Panc1 (cell line): Measurements from ENCODE around the gene PPM1L. TPM values are rescaled to one million over a fixed set of nuclear protein-coding genes. Genes with fewer than 3 reads are reported as not detected.

Source experiments
- ATAC-seq: fragments of 200-7000 bp; cut with Tn5 transposase; 2 replicates; pipeline ENCODE4 v1.9.1; 2020; ENCODE audit warnings: mild to moderate bottlenecking, moderate library complexity
- BruUV-seq: library from RNA; stranded (reverse); fragments of 400-500 nt; replicated peaks from 2 replicates; lab custom pipeline; 2021; lab: Mats Ljungman, UMichigan
- CTCF ChIA-PET: fragments of 300-600 bp; sonication (Branson Sonifier 250); formaldehyde crosslinking; loops from one replicate; lab custom pipeline; 2022; ENCODE audit warnings: antibody characterized with exemption; lab: Charles Lee
- POLR2A ChIA-PET: fragments of 300-600 bp; sonication (Branson Sonifier 250); formaldehyde crosslinking; loops from one replicate; lab custom pipeline; 2022; ENCODE audit warnings: antibody characterized with exemption; lab: Charles Lee
- DNase-seq: peaks from one replicate; pipeline ENCODE4 v3.0.0-alpha.2; 2010; ENCODE audit warnings: low read depth, low spot score
- H3K27ac ChIP-seq: 2 replicates; pipeline ENCODE4 v1.5.1; 2011; ENCODE audit warnings: mild to moderate bottlenecking, low read length, inconsistent platforms
- H3K27me3 ChIP-seq: fragments of 200-500 bp; sonication (Bioruptor generic); 2 replicates; pipeline ENCODE4 v1.6.0; 2014; ENCODE audit warnings: low read length, inconsistent platforms; ENCODE audit not compliant: control insufficient read depth, insufficient read depth
- H3K36me3 ChIP-seq: fragments of 200-500 bp; sonication (Bioruptor generic); 2 replicates; pipeline ENCODE4 v1.5.1; 2014; ENCODE audit warnings: inconsistent platforms, mild to moderate bottlenecking, low read length, moderate library complexity; ENCODE audit not compliant: control insufficient read depth, insufficient read depth
- H3K4me1 ChIP-seq: 2 replicates; pipeline ENCODE4 v1.5.1; 2011; ENCODE audit warnings: inconsistent platforms, mild to moderate bottlenecking, low read length, moderate library complexity; ENCODE audit not compliant: control insufficient read depth, insufficient read depth
- H3K4me3 ChIP-seq, 2 experiments: 2 replicates each; pipeline ENCODE4 v1.5.1; 2011 to 2012; ENCODE audit warnings: low read depth in 2 of 2, low read length in 2 of 2, mild to moderate bottlenecking in 2 of 2, inconsistent platforms in 1 of 2, moderate library complexity in 1 of 2
- H3K9me3 ChIP-seq: fragments of 200-500 bp; sonication (Bioruptor generic); 2 replicates; pipeline ENCODE4 v1.5.1; 2014; ENCODE audit warnings: low read depth, mild to moderate bottlenecking, inconsistent platforms, low read length, moderate library complexity; ENCODE audit not compliant: control insufficient read depth, insufficient read depth
- POLR2AphosphoS5 ChIP-seq: IDR thresholded peaks from 2 replicates; pipeline ENCODE4 v1.6.1; 2012; ENCODE audit warnings: mild to moderate bottlenecking, low read depth, low read length, moderate library complexity
- SIN3A ChIP-seq: IDR thresholded peaks from 2 replicates; pipeline ENCODE4 v1.6.1; 2012; ENCODE audit warnings: low read depth, mild to moderate bottlenecking, low read length, moderate library complexity, borderline replicate concordance; ENCODE audit not compliant: insufficient read depth
- TCF7L2 ChIP-seq: IDR thresholded peaks from 2 replicates; pipeline ENCODE4 v1.6.1; 2011; ENCODE audit warnings: mild to moderate bottlenecking, low read depth, low read length, inconsistent platforms
- in situ Hi-C: cut with HindIII; loops from 2 replicates; pipeline ENCODE4 v1.10.0; 2016; ENCODE audit warnings: low sequenced_read_pairs, low pct_unique_long_range_greater_than_20kb
- intact Hi-C: fragments of 100-400 bp; cut with micrococcal nuclease; formaldehyde crosslinking; loops from one replicate; pipeline ENCODE4 v1.10.0; 2022; ENCODE audit not compliant: unreplicated experiment
- total RNA-seq: library from RNA; stranded (reverse); gene quantifications from one replicate; pipeline ENCODE4 v1.2.1, GENCODE V29; 2021; ENCODE audit not compliant: unreplicated experiment
- TF ChIP-seq, protein P1 (sequence below): fragments of 450-650 bp; IDR thresholded peaks from 2 replicates; pipeline ENCODE4 v1.5.1; 2017; ENCODE audit warnings: mild to moderate bottlenecking
- TF ChIP-seq, protein P2 (sequence below), 2 experiments: IDR thresholded peaks; 2 replicates each; pipeline ENCODE4 v1.6.1; 2011 to 2012; ENCODE audit warnings: low read depth in 2 of 2, control low read depth in 1 of 2, low read length in 1 of 2, mild to moderate bottlenecking in 1 of 2, moderate library complexity in 1 of 2; ENCODE audit not compliant: insufficient read depth in 1 of 2

The PPM1L gene
- total RNA-seq, 1 experiment from 2014 or later: 23.8 TPM

DNA sequence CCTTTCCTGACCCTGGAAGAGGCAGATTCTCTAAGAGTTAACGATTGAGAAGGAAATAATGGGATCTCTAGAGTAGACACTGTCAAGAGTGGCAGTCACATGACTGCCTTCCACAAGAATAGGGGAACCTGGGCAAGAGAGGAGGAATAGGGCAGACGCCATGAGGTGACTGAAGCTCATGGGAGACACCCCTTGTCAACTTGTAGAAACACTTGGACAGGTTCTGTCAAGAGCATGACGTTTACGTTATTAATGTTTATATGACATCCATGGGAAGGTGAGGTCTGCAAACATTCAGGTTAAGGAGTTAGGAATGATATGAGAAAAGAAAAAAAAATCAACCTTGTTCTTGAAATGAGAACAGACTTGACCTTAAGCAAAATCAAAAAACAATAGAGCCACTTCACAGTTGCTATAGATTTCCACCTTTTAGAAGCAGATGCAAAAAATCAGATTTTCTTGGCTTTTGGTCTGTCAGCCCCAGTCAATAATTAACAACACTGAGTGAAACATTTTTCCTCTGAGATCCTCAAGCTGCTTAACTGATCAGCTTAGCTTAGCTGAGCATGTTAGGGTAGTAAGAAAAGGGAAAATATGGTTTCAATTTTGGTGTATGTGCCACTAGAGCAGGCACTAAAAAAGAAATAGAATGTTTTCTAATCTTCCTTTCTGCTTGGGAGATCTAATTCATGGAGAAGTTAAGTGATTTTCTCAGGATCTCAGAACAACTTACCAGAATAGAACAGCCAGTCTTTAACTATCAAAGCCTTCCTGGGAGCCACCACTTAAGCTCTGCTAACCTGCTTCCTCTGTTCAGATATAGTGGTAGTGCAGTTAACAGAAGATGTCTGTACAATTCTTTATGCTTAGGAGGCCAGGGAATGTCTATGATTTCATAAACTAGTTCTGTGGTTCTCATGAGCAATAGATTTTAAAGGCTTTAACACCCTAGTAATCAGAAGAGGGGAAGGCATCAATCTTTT lies 232.2 kb downstream of the PPM1L start:
- Histone ChIP-seq H3K4me3 (no peak overlapping the region), H3K4me1 (no peaks in the 10 kb centered on the region), H3K36me3 (no peaks in the 10 kb centered on the region), H3K27me3 (no peaks in the 10 kb centered on the region), H3K9me3 (peaks cover 2% of the 10 kb centered on the region; the same call in 1 of the 2 replicates), H3K27ac (no peak overlapping the region)
- BruUV-seq: no TSS peak
- intact Hi-C loops: no loop called here
- in situ Hi-C loops: no loop called here
- ChIA-PET POLR2A (no interaction called here), CTCF (no interaction called here)
- ATAC-seq (no peak), DNase-seq (no peak)
- no peak for TF ChIP-seq POLR2AphosphoS5
- TF ChIP-seq, protein P1, sequence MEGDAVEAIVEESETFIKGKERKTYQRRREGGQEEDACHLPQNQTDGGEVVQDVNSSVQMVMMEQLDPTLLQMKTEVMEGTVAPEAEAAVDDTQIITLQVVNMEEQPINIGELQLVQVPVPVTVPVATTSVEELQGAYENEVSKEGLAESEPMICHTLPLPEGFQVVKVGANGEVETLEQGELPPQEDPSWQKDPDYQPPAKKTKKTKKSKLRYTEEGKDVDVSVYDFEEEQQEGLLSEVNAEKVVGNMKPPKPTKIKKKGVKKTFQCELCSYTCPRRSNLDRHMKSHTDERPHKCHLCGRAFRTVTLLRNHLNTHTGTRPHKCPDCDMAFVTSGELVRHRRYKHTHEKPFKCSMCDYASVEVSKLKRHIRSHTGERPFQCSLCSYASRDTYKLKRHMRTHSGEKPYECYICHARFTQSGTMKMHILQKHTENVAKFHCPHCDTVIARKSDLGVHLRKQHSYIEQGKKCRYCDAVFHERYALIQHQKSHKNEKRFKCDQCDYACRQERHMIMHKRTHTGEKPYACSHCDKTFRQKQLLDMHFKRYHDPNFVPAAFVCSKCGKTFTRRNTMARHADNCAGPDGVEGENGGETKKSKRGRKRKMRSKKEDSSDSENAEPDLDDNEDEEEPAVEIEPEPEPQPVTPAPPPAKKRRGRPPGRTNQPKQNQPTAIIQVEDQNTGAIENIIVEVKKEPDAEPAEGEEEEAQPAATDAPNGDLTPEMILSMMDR: no peak
- TF ChIP-seq, protein P2, sequence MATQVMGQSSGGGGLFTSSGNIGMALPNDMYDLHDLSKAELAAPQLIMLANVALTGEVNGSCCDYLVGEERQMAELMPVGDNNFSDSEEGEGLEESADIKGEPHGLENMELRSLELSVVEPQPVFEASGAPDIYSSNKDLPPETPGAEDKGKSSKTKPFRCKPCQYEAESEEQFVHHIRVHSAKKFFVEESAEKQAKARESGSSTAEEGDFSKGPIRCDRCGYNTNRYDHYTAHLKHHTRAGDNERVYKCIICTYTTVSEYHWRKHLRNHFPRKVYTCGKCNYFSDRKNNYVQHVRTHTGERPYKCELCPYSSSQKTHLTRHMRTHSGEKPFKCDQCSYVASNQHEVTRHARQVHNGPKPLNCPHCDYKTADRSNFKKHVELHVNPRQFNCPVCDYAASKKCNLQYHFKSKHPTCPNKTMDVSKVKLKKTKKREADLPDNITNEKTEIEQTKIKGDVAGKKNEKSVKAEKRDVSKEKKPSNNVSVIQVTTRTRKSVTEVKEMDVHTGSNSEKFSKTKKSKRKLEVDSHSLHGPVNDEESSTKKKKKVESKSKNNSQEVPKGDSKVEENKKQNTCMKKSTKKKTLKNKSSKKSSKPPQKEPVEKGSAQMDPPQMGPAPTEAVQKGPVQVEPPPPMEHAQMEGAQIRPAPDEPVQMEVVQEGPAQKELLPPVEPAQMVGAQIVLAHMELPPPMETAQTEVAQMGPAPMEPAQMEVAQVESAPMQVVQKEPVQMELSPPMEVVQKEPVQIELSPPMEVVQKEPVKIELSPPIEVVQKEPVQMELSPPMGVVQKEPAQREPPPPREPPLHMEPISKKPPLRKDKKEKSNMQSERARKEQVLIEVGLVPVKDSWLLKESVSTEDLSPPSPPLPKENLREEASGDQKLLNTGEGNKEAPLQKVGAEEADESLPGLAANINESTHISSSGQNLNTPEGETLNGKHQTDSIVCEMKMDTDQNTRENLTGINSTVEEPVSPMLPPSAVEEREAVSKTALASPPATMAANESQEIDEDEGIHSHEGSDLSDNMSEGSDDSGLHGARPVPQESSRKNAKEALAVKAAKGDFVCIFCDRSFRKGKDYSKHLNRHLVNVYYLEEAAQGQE (IDR thresholded peaks at IDR 0.05; ENCODE audit: insufficient read depth in 1 of 2, low read depth in 2 of 2, low read length in 1 of 2): no peak
- TF ChIP-seq SIN3A: no peak
- TF ChIP-seq TCF7L2: no peak

DNA sequence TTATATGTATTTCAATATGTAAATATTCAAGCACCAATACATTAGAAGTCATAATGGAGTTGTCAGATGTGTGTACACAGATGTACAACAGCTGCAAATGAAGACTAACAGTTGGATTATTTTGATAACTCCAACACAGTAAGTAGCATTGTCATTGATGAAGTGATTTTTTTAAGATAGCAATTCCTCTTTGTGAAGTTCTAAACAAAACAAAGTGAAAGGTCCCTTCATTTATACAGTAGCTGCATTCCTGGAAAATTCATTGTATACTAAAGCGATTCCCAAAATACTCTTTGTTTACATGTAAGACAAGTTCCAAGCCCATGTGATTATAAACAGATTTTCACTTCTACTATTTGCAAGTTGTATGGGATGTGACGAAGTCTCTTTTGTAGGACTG lies 234.4 kb downstream of the PPM1L start:
- in situ Hi-C loops (no loop called here), intact Hi-C loops (no loop called here)
- Histone ChIP-seq H3K4me3 (no peak overlapping the region), H3K4me1 (no peaks in the 10 kb centered on the region), H3K27me3 (no peaks in the 10 kb centered on the region), H3K9me3 (no peaks in the 10 kb centered on the region), H3K27ac (no peak overlapping the region), H3K36me3 (no peaks in the 10 kb centered on the region)
- ATAC-seq (no peak), DNase-seq (no peak)
- ChIA-PET POLR2A (no interaction called here), CTCF (interaction anchor here (0.6 kb wide), 1 partner anchor 18 kb away, joined by 3 read pairs; no protein-coding TSS in a partner anchor)
- BruUV-seq: no TSS peak
- TF ChIP-seq POLR2AphosphoS5: no peak
- TF ChIP-seq, protein P1: no peak
- no peak for TF ChIP-seq SIN3A
- TF ChIP-seq, protein P2 (IDR thresholded peaks at IDR 0.05; ENCODE audit: insufficient read depth in 1 of 2, low read depth in 2 of 2, low read length in 1 of 2): no peak
- TF ChIP-seq TCF7L2: no peak
